Stomach (tissue), 9 donors: ENCODE results near the gene SRPRA. TPM values are rescaled to one million over a fixed set of nuclear protein-coding genes. Genes with fewer than 3 reads are reported as not detected.

Experiments used
- DNase-seq, 2 donors: peaks; one replicate each; pipeline versions ENCODE4 v3.0.0 to v3.0.0-alpha.2; 2013 to 2019
- H3K27ac ChIP-seq, 5 donors: fragments of 200-600 bp in 4 of 5; sonication (generic) in 4 of 5; one replicate each; pipeline ENCODE4 v1.5.1; 2013 to 2019; ENCODE audit warnings: mild to moderate bottlenecking in 1 of 5, moderate library complexity in 1 of 5
- H3K27me3 ChIP-seq, 3 donors: fragments of 200-600 bp; sonication (generic); one replicate each; pipeline ENCODE4 v1.5.1; 2017 to 2019; ENCODE audit warnings: mixed run types in 1 of 3
- H3K36me3 ChIP-seq, 4 donors: fragments of 200-600 bp; sonication (generic); 1 replicate in 3 of 4; 2 replicates in 1 of 4; pipeline ENCODE4 v1.5.1; 2016 to 2019
- H3K4me1 ChIP-seq, 4 donors: fragments of 200-600 bp; sonication (generic); one replicate each; pipeline ENCODE4 v1.5.1; 2016 to 2019
- H3K4me3 ChIP-seq, 4 donors: fragments of 200-600 bp; sonication (generic) in 3 of 4; one replicate each; pipeline ENCODE4 v1.5.1; 2016 to 2019; ENCODE audit warnings: mild to moderate bottlenecking in 1 of 4
- H3K9me3 ChIP-seq, 4 donors: fragments of 200-600 bp; sonication (generic); one replicate each; pipeline ENCODE4 v1.5.1; 2016 to 2019
- CTCF ChIP-seq, 7 experiments: fragments of 450-650 bp in 4 of 7; fragments of 200-600 bp in 3 of 7; sonication (generic) in 3 of 7; IDR thresholded peaks; one replicate each; pipeline ENCODE4 v1.5.1; 2016 to 2019; ENCODE audit warnings: antibody characterized with exemption in 7 of 7, control low read depth in 2 of 7, mild to moderate bottlenecking in 1 of 7
- EP300 ChIP-seq: sonication (generic); formaldehyde crosslinking; IDR thresholded peaks from one replicate; pipeline ENCODE4 v1.6.1; 2017; ENCODE audit warnings: antibody characterized with exemption
- POLR2A ChIP-seq, 4 donors: fragments of 450-650 bp; IDR thresholded peaks; one replicate each; pipeline ENCODE4 v1.6.1; 2016; ENCODE audit warnings: antibody characterized with exemption in 4 of 4, control low read depth in 2 of 4, mild to moderate bottlenecking in 1 of 4, moderate library complexity in 1 of 4
- POLR2AphosphoS5 ChIP-seq, 3 donors: sonication (generic); formaldehyde crosslinking; IDR thresholded peaks; one replicate each; pipeline ENCODE4 v1.6.1; 2016; ENCODE audit warnings: antibody characterized with exemption in 3 of 3
- WGBS, 5 donors: extraction: QIAGEN DNeasy Blood & Tissue Kit in 3 of 5; methylation state at CpG; one replicate each; pipeline versions ENCODE4 v1.1.5 to v1.1.7; 2013 to 2018; 5-methylcytosine and 5-hydroxymethylcytosine counted together
- intact Hi-C: fragments of 100-400 bp; cut with DNase I; formaldehyde crosslinking; loops from one replicate; pipeline ENCODE4 v1.15.1; 2023; ENCODE audit warnings: low total_unique reads
- polyA plus RNA-seq, 3 donors: library from polyadenylated mRNA; stranded (reverse); fragments of 200-250 nt; gene quantifications; one replicate each; pipeline ENCODE4 v1.2.3, GENCODE V29; 2013
- total RNA-seq, 5 donors: library from RNA; depleted of rRNA; stranded (reverse); fragments of >200 nt; gene quantifications; one replicate each; pipeline versions ENCODE4 v1.1.0 to v1.2.3, GENCODE V29; 2014 to 2016
- donor health status: healthy with polysubstance abuse.
- donor health status: Bipolar disorder and iron deficiency.
- donor health status: healthy.

SRPRA gene
- total and polyA plus RNA-seq, 8 donors: 13.9 to 255 (median 48.7) TPM

DNA sequence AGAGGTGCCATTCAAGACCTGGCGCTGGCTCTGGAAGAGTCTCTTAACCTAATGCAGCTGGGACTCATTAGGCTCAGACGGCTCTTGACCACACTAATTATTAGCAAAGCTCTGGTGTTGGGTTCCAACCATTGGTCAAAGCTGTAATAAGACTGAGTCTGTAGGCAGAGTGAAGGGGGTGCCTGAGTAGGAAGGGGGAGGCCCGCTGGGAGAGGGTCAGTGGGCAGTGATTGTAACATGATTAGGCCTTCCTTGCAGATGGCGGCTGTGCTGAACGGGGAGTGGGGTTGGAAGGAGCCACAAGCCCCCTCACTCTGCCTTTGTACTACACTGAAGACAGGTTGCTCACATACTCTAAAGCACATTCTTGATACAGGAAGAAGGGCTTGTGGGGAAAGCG is 5.2 kb downstream of the SRPRA start:
- H3K27me3 ChIP-seq: no peaks in the 10 kb centered on the region
- WGBS, 5 donors: 86 to 96% (median 87%) methylated on average over 6 of the region's 6 CpGs
- no peak overlapping the region for H3K27ac ChIP-seq
- H3K4me1 ChIP-seq: peaks cover 6 to 24% (median 22%) of the 10 kb centered on the region in 4 donors
- H3K36me3 ChIP-seq: peaks cover 55 to 81% (median 72%) of the 10 kb centered on the region in 4 donors
- H3K9me3 ChIP-seq: no peaks in the 10 kb centered on the region
- intact Hi-C loops: no loop called here
- H3K4me3 ChIP-seq: no peak overlapping the region
- DNase-seq: no peak
- TF ChIP-seq CTCF (IDR thresholded peaks at IDR 0.05) (no peak), POLR2AphosphoS5 (IDR thresholded peaks at IDR 0.05) (no peak), POLR2A (IDR thresholded peaks at IDR 0.05) (no peak), EP300 (no peak)

DNA sequence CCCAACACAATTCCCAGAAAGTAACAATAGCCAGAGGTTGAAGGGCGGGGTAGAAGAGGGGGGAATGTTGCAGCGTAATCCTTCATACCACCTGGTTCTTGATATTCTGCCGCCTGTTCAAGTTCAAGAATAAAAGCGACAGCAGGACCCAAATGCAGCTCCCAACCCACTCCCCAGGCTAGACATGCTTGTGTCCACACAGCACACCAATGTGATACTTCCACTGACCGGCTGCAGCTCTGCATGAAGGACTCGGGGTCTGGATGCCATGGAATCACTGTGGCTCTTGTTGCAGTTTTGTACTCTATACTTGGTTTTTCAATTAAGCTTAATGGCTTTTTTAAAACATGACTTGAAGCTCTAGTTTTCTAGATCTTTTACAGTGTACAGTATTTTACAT is 6.5 kb downstream of the SRPRA start:
- peaks cover 61 to 89% (median 80%) of the 10 kb centered on the region in 4 donors for H3K36me3 ChIP-seq
- H3K27ac ChIP-seq: no peak overlapping the region
- H3K27me3 ChIP-seq: no peaks in the 10 kb centered on the region
- WGBS, 5 donors: 83 to 95% (median 88%) methylated on average over 6 of the region's 6 CpGs
- no peak overlapping the region for H3K4me3 ChIP-seq
- peaks cover 0 to 16% (median 13%) of the 10 kb centered on the region in 4 donors for H3K4me1 ChIP-seq
- intact Hi-C loops: no loop called here
- no peaks in the 10 kb centered on the region for H3K9me3 ChIP-seq
- no peak for DNase-seq
- TF ChIP-seq CTCF (IDR thresholded peaks at IDR 0.05) (no peak), EP300 (no peak), POLR2A (IDR thresholded peaks at IDR 0.05) (no peak), POLR2AphosphoS5 (IDR thresholded peaks at IDR 0.05) (no peak)

DNA sequence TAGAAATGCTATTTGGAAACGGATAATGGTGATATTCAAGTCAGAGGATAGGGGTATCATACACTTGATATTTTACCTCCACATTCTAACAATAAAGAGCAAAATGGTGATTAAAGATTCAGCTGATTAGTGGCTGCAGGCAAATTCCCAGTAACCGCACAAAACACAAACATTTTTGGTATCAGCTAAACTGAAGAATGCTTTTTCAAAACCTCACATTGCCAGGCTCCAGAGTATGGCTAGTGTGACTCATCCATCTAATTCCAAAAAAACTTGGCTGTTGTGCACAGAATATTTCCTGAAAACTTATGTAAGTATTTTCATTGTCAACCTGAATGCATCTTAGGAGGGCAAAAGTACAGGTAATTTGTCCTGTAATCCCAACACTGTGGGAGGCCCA is 10.9 kb downstream of the SRPRA start:
- no peak for DNase-seq
- peaks cover 0 to 6% (median 2%) of the 10 kb centered on the region in 4 donors for H3K4me1 ChIP-seq
- no peaks in the 10 kb centered on the region for H3K27me3 ChIP-seq
- H3K27ac ChIP-seq: no peak overlapping the region
- intact Hi-C loops: no loop called here
- H3K4me3 ChIP-seq: no peak overlapping the region
- TF ChIP-seq CTCF (IDR thresholded peaks at IDR 0.05) (no peak), POLR2A (IDR thresholded peaks at IDR 0.05) (no peak), EP300 (no peak), POLR2AphosphoS5 (IDR thresholded peaks at IDR 0.05) (no peak)
- H3K9me3 ChIP-seq: no peaks in the 10 kb centered on the region
- WGBS, 5 donors: 76 to 87% (median 83%) methylated on average over 2 of the region's 2 CpGs
- peaks cover 26 to 84% (median 76%) of the 10 kb centered on the region in 4 donors for H3K36me3 ChIP-seq

DNA sequence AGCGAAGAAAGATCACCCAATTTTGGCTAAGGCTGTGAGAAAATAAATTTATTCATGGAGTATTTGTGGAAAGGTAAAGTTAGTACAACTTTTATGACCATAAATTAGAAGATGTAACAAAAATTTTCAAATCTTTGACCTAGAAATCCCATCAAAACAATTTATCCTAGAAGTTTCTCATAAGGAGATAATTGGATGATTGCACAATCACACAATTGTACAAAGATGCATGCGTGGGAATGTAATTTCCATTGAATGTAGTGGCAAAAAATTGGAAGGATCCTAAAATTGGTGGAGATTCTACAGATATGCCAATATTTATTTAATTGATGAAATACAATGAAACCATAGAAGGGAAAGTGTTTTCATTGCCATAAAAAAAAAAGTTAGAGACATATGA is 11.6 kb downstream of the SRPRA start:
- intact Hi-C loops: no loop called here
- Histone ChIP-seq H3K27me3 (no peaks in the 10 kb centered on the region), H3K36me3 (peaks cover 20 to 83% (median 75%) of the 10 kb centered on the region in 4 donors), H3K27ac (no peak overlapping the region), H3K9me3 (no peaks in the 10 kb centered on the region), H3K4me1 (peaks cover 0 to 9% (median 3%) of the 10 kb centered on the region in 4 donors), H3K4me3 (no peak overlapping the region)
- TF ChIP-seq CTCF (IDR thresholded peaks at IDR 0.05) (no peak), POLR2A (IDR thresholded peaks at IDR 0.05) (no peak), POLR2AphosphoS5 (IDR thresholded peaks at IDR 0.05) (no peak)
- WGBS, 5 donors: 89 to 97% (median 92%) methylated on average over 2 of the region's 2 CpGs
- no peak for DNase-seq
